Fibroblast of skin of right biceps (primary cell): ENCODE results near the gene RGL2.
A peak's percentile ranks its signal among the peaks of the same experiment; 100 is the strongest.
"Not testable (repeated sequence)": the region's sequence is repeated elsewhere in the genome, so short reads cannot be mapped to it uniquely, and the experiment has no call there.

Experiments
- DNase-seq: peaks from one replicate; pipeline ENCODE4 v3.0.0-alpha.2; 2013

The RGL2 gene

GRCh38 chr6:33292996-33293682 lies 5.6 kb downstream of the RGL2 start:
- no peak for DNase-seq

- DNase-seq = no peak
Measured at GRCh38 chr6:33290459-33290858, 8.3 kb downstream of the RGL2 start.

DNA sequence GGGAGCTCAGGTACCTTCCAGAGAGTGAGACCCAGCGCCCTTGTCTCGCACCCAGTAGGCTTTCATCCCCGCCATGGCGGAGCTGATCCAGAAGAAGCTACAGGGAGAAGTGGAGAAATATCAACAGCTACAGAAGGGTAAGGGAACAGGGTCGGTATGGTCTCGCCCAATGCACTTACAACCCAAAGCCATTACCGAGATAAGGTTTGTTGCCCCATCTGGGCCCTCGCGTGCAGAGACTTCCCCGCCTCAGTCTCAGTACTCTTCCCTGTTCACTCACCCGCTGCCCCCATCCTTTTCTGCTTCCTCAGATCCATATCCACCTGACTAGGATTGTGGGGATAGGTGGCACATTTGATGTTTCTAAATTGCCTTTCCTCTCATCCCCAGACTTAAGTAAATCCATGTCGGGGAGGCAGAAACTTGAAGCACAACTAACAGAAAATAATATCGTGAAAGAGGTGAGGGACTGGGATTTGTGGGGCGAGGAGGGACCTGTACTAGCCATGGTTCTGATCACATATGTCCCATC lies 8.9 kb downstream of the RGL2 start:
- no peak for DNase-seq

DNA sequence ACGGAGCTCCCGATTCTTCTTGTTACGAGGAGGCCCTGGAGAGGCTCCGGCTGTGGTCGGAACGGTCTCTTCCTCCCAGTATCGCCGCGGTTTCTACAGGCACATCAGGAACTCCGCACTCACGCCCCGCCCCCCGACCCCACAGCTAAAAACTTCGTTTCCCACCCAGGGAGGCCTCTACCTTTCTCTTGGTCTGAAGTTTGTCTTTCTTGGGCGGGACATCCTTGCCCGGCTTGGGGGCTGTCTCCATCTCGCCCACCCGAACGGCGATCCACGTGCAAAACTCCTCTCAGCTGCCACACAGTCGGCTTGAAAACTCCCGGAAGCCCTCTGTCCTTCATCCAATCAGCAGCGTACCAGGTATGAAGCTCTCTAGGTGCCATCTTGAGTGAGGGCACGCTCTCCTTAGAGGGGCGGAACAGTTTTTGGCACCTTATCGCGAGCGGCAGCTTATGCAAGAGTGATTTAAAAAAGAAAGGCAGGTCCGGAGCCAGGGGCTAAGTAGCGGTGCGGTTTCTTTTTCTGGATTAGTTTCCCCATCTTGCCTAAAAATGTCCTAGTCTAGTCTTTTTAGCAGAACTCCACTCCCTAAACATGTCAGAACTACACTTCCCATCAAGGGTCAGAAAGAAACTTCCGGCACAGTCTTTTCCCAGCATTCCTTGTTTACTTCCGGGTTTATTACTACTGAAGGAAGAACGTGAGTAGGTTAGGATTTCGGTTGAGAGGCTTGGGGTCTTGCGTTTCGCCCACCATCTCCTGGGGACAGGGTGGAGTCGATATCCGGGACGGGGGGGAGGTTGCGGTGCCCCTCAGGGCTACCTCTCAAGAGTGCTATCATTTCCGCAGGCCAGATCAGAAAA lies 9.6 kb downstream of the RGL2 start, which contains the start of the genes PFDN6 and WDR46:
TSS of gene PFDN6 (plus strand) at position 681 of the 863 bp plus-strand sequence. CDS start 256 bp downstream, outside the sequence.
TSS of gene WDR46 (minus strand) at position 319 of the 863 bp plus-strand sequence. CDS start at position 250, 69 bp downstream.
- DNase-seq = peak; percentile 88

GRCh38 chr6:33288141-33288920 lies 10.4 kb downstream of the RGL2 start:
- no peak for DNase-seq

DNA sequence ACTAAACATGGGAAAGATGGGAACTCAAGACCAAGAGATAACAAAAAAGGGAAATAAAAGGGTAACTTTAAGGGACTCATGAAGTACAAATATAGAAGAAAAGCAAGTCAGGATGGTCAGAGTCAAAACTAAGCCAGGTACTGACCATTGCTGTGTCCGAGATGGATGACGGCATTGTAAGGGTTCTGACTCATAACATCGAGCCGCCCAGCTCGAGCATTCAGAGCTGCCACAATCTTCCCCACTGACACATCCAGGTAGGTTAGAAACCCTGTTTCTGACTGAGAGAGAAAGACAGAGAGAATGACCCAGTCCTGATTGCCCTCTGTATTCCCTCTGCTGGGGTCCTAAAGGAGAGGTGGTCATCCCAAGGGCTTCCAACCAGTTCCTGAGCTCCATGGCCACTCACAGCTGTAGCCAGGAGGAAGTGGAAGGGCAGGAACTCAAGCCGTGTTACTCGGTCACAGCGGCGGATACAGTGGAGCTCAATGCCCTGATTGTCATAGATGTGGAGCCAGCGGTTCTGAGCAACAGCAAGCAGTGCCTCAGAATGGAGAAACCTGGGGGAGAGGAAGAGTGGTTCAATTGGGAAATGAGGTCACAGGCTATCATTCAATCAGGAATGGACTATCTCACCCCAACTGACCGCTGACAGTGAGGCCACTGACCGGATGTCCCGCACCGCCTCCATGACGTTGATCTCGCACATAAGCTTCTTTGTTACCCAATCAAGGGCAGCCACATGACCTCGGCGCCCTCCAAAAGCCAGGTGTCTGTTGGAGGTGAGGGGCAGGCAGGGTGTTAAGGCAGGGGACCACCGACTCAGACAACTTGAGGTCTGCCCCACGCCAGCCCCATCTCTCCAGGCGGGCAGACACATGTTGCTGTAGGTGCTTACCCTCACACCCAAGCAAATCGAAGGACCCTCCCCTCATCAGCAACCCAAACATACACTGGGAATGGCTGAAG lies 11.5 kb downstream of the RGL2 start:
- DNase-seq = no peak

DNA sequence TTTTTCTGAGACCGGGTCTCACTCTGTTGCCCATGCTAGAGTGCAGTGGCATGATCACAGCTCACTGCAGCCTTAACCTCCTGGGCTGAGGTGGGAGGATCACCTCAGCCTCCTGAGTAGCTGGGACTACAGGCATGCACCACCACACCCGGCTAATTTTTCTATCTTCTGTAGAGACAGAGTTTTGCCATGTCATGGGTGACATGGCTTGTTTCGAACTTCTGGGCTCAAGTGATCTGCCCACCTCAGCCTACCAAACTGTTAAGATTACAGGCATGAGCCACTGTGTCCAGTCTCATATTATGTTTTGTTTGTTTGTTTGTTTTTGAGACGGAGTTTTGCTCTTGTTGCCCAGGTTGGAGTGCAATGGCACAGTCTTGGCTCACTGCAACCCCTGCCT lies 13.5 kb downstream of the RGL2 start:
- not testable (repeated sequence) for DNase-seq

- DNase-seq = no peak
Measured at GRCh38 chr6:33280539-33280938, 18.2 kb downstream of the RGL2 start.

GRCh38 chr6:33279971-33280511 lies 18.7 kb downstream of the RGL2 start:
- DNase-seq = peak; percentile 62

DNA sequence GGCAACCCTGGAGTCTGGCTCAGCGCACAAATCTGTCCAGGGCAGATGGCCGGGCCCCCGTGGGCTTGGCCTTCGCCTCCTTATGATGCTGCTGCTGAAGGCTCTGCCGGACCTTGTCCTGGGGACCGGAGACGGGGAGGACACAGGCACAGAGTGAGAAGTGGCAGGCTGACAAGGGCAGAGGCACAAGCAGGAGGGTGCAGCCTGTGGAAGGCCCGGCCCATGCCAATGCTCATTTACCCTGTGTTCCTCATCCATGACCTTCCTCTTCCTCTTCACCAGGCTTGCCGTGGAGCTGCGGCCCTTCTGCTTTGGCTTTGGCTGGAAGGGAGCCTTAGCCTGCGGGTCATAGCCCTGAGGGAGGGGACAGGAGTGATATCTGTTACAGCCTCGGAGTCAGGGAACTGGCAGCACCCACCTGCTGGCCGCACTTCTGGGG lies 19.5 kb downstream of the RGL2 start:
- DNase-seq = no peak

- DNase-seq = no peak
Measured at GRCh38 chr6:33278810-33279209, 19.9 kb downstream of the RGL2 start.

GRCh38 chr6:33278392-33278741 lies 20.4 kb downstream of the RGL2 start:
- no peak for DNase-seq

DNA sequence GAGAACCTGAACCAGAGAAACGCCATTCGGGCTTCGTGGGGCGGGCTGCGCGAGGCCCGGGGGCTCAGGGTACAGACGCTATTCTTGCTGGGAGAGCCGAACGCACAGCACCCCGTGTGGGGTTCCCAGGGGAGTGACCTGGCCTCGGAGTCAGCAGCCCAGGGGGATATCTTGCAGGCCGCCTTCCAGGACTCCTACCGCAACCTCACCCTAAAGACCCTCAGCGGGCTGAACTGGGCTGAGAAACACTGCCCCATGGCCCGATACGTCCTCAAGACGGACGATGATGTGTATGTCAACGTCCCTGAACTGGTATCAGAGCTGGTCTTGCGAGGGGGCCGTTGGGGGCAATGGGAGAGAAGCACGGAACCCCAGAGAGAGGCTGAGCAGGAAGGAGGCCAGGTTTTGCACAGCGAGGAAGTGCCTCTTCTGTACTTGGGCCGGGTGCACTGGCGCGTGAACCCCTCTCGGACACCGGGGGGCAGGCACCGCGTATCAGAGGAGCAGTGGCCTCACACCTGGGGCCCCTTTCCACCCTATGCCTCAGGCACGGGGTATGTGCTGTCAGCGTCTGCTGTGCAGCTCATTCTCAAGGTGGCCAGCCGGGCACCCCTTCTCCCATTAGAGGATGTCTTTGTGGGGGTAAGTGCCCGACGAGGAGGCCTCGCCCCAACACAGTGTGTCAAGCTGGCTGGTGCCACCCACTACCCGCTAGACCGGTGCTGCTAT lies 20.9 kb downstream of the RGL2 start:
- DNase-seq = peak; percentile 22

- DNase-seq = peak; percentile 76
Measured at GRCh38 chr6:33276864-33277662, 21.7 kb downstream of the RGL2 start, which contains the start of gene B3GALT4. TSS of gene B3GALT4 (plus strand) at chr6:33277123. CDS start at chr6:33277420, 297 bp downstream.

DNA sequence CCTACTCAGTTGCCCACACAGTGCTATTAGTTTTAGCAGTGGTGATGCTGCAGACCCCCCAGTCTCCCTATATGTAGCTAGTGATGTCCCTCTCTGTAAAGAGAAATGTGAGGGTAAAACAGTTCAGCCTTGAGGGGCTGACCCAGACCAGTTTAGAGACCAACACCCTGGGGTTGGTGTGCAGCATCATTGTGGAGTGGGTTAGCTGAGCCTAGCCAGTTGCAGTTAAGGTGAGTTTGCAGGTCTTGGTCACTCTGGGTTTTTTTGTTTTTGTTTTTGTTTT lies 22.2 kb downstream of the RGL2 start:
- peak; percentile 3 for DNase-seq

- not testable (repeated sequence) for DNase-seq
Measured at GRCh38 chr6:33275795-33276580, 22.8 kb downstream of the RGL2 start.

DNA sequence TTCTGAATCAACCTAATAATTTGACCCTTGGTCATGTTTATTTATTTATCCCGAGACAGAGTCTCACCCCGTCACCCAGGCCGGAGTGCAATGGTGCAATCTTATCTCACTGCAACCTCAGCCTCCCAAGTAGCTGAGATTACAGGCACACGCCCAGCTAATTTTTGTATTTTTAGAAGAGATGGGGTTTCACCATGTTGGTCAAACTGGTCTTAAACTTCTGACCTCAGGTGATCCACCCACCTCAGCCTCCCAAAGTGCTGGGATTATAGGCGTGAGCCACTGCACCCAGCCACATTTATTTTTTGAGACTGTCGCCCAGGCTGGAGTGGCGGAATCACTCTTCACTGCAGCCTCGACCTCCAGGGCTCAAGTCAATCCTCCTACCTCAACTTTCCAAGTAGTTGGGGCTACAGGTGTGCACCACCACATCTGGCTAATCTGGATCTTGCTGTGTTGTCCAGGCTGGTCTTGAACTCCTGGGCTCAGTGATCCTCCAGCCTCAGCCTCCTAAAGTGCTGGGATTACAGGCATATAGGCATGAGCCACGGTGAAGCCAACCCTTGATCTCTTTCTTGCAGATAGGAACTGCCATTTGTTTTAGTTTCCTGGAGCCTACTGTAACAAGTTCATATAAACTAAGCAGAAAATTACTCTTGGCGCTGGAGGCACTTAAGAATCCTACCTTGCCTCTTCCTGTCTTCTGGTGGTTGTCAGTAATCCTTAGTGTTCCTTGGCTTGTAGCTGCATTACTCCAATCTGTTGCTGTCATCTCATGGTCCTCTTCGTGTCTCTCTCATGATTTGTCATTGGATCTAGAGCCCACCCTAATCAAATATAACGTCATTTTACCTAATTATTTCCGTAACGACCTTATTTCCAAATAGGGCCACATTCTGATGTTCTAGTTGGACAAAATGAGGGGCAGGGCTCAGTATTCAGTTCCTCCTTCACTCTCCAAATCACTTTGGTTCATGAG lies 24.5 kb downstream of the RGL2 start:
- DNase-seq = no peak
